ENCODE measurements around the gene SORBS1. TPM values are rescaled to one million over a fixed set of nuclear protein-coding genes. Genes with fewer than 3 reads are reported as not detected.

SORBS1 gene
- total RNA-seq, 1 experiment from 2014 or later = 39.9 TPM

GRCh38 chr10:95291365-95292039 is 269.7 kb downstream of the SORBS1 start:
- ATAC-seq (no peak; the same call in 1 of the 2 replicates), DNase-seq (ENCODE audit: low spot score) (no peak)
- Mint-ChIP-seq H3K27ac (peak overlapping the region; percentile 77), H3K27me3 (ENCODE audit: low read depth) (peaks cover 50% of the 10 kb centered on the region), H3K4me3 (peak overlapping the region; percentile 74), H3K4me1 (peaks cover 64% of the 10 kb centered on the region), H3K9me3 (no peaks in the 10 kb centered on the region), H3K36me3 (peaks cover 2% of the 10 kb centered on the region; the same call in 1 of the 2 replicates)
- ChIA-PET POLR2A (no interaction called here), CTCF (interaction anchor here (0.5 to 1.6 kb wide), 4 partner anchors 12 to 45 kb away, joined by 3 to 6 read pairs (median 4); no protein-coding TSS in a partner anchor)
- TF ChIP-seq CDX4 (CRISPR knock-in tag; IDR thresholded peaks at IDR 0.05; ENCODE audit: borderline replicate concordance) = no peak
- TF ChIP-seq ATF2 (CRISPR knock-in tag; IDR thresholded peaks at IDR 0.05; ENCODE audit: borderline replicate concordance, low read depth) = no peak
- TF ChIP-seq GTF2I (CRISPR knock-in tag; conservative IDR thresholded peaks at IDR 0.05) = peak; percentile 97
- no peak for TF ChIP-seq AFF4 (CRISPR knock-in tag; IDR thresholded peaks at IDR 0.05; ENCODE audit: borderline replicate concordance)
- TF ChIP-seq NFATC4 (CRISPR knock-in tag; IDR thresholded peaks at IDR 0.05) = no peak
- 0 out of 2 replicates have a peak, but pooled peaks have one; percentile 24 for TF ChIP-seq MYBL2 (CRISPR knock-in tag; IDR thresholded peaks at IDR 0.05)
- TF ChIP-seq IRF1 (CRISPR knock-in tag; IDR thresholded peaks at IDR 0.05) = no peak
- no peak for TF ChIP-seq ZNF121 (CRISPR knock-in tag; IDR thresholded peaks at IDR 0.05)
- TF ChIP-seq RORB (CRISPR knock-in tag; IDR thresholded peaks at IDR 0.05) = no peak
- TF ChIP-seq ELF4 (CRISPR knock-in tag; IDR thresholded peaks at IDR 0.05; ENCODE audit: low read depth) = no peak
- no peak for TF ChIP-seq MXD4 (CRISPR knock-in tag; IDR thresholded peaks at IDR 0.05; ENCODE audit: borderline replicate concordance)
- no peak for TF ChIP-seq ERG (CRISPR knock-in tag; IDR thresholded peaks at IDR 0.05)
- no peak for TF ChIP-seq ATF6 (CRISPR knock-in tag; IDR thresholded peaks at IDR 0.05)

Data from WTC11 (cell line).